DMS153 (cell line): ENCODE measurements around the gene RNPS1.
A peak's percentile ranks its signal among the peaks of the same experiment; 100 is the strongest.

ENCODE experiments used
- DNase-seq: peaks from one replicate; lab custom pipeline; 2025; lab: John Stamatoyannopoulos, UW

Gene RNPS1

GRCh38 chr16:2267913-2268666 is at the start of gene RNPS1:
Gene RNPS1, minus strand, starts transcription at chr16:2268126. Its CDS starts 3,483 bp downstream, at chr16:2264643.
- DNase-seq: peak; percentile 87

GRCh38 chr16:2317231-2318020 is 49.5 kb upstream of the RNPS1 start:
- DNase-seq: no peak

- DNase-seq: no peak
These were observed 40.4 kb upstream of the RNPS1 start for GRCh38 chr16:2308089-2308962.

- no peak for DNase-seq
These were observed 31.9 kb upstream of the RNPS1 start for GRCh38 chr16:2299915-2300192.

- DNase-seq: no peak
These were observed 31.4 kb upstream of the RNPS1 start for GRCh38 chr16:2299121-2299914.

- DNase-seq: no peak
These were observed 30.7 kb upstream of the RNPS1 start for GRCh38 chr16:2298621-2299020.

- DNase-seq: no peak
These were observed 29.6 kb upstream of the RNPS1 start for GRCh38 chr16:2297506-2297860.

- DNase-seq: no peak
These were observed 29.0 kb upstream of the RNPS1 start for GRCh38 chr16:2296661-2297505.

- DNase-seq: no peak
These were observed 27.3 kb upstream of the RNPS1 start for GRCh38 chr16:2295056-2295798.

GRCh38 chr16:2292221-2292620 is 24.3 kb upstream of the RNPS1 start:
- DNase-seq: no peak

- DNase-seq: no peak
These were observed 21.4 kb upstream of the RNPS1 start for GRCh38 chr16:2289282-2289681.

- no peak for DNase-seq
These were observed 20.8 kb upstream of the RNPS1 start for GRCh38 chr16:2288726-2289125.

- no peak for DNase-seq
These were observed 20.1 kb upstream of the RNPS1 start for GRCh38 chr16:2287916-2288547.

GRCh38 chr16:2286550-2286949 is 18.6 kb upstream of the RNPS1 start:
- no peak for DNase-seq

- DNase-seq: no peak
These were observed 17.8 kb upstream of the RNPS1 start for GRCh38 chr16:2285731-2286191.

GRCh38 chr16:2284797-2285576 is 17.1 kb upstream of the RNPS1 start:
- DNase-seq: no peak

GRCh38 chr16:2284001-2284770 is 16.3 kb upstream of the RNPS1 start:
- no peak for DNase-seq
